Suppressor macrophage treated with lipopolysaccharide for 4 hours (primary cell): ENCODE measurements around the gene NHSL2.

Experiments used
- DNase-seq: peaks from one replicate; pipeline ENCODE4 v3.0.0-alpha.2; 2020

The NHSL2 gene

DNA sequence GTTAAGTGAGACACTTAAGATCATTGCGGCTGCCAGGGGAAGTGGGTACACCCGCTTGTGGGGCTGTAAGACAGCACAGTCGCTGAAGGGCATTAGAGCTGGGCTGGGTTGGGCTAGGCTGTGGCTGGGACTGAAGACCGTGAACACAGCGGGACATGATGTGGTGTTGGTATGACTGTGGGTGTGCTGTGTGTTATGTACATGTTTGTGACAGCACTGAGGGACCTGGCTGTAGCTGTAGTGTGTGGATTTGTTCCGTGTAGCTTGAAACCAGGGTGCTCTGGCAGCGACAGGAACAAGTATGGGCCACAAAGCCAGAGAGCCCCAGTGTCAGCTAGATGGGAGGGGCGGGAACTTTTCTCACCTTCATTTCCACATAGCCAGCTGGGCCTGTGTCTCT lies 82.1 kb downstream of the NHSL2 start:
- DNase-seq: no peak

GRCh38 chrX:71993371-71993770 lies 82.7 kb downstream of the NHSL2 start:
- DNase-seq: no peak

- DNase-seq: no peak
Measured at GRCh38 chrX:71994601-71995000, 84.0 kb downstream of the NHSL2 start.

GRCh38 chrX:71995122-71995521 lies 84.5 kb downstream of the NHSL2 start:
- no peak for DNase-seq

- DNase-seq: no peak
Measured at GRCh38 chrX:71996136-71996535, 85.5 kb downstream of the NHSL2 start.

GRCh38 chrX:71996826-71997225 lies 86.2 kb downstream of the NHSL2 start:
- no peak for DNase-seq

DNA sequence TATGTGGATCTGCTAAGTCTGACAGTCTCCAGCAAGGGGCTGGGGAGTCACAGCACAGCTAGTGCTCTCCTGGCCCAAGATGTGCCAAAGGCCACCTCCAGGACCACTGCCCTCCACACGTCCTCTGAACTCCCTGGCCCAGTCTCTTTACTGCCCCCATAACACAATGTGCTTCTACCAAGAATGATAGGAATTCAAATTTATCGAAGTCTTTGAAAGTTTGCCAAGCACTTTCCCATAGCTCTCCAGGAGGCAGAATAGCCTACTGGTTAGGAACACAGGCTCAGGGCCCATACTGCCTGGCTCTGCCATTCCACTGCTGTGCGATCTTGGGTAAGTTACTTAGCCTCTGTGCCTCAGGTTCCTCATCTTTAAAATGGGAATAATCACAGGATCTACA lies 86.7 kb downstream of the NHSL2 start:
- no peak for DNase-seq

DNA sequence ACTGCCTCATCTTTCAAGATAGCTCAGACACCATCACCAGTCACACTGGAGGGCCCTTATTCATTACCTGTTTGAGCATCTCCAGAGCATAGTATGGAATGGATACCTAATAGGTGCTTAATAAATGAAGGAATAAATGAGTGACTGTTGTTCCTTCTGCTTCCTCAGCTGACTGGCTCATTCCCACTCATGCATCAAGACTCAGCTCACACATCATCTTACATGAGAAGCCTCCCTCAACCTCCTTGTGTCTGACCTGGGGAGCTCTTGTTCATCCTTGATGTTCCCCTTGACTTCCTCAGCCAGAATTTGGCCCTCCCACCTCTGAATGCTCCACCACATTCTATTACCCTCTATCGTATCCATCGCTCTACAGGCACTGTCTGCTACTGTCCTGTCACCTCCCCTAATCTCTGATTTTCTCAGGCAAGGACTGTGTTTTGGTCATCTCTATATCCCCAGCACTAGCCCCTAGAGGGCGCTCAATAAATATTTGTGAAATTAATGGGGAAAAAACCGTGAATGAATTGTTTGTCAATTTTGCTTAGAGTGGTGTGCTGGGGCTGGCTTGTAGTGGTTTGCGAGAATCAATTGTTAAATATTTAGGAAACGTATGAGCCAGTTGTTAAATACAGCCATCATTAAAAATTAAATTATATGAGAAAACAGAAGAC lies 88.3 kb downstream of the NHSL2 start:
- DNase-seq: peak; percentile 61

DNA sequence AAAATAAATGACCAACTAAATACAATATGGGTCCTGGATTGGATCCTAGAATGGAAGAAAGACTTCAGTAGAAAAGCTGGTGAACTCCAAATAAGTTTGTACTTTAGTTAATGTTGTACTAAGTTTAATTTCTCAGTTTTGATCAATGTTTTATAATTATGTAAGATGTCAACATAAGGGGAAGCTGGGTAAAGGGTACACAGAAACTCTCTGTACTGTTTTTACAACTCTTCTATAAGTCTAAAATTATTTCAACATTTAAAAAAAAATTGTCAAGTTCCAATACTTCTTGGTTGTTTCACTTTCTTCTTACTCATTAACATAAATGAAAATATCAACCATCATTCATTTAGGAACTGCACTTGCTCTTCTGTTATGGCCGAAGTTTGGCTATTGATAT lies 88.9 kb downstream of the NHSL2 start:
- no peak for DNase-seq

DNA sequence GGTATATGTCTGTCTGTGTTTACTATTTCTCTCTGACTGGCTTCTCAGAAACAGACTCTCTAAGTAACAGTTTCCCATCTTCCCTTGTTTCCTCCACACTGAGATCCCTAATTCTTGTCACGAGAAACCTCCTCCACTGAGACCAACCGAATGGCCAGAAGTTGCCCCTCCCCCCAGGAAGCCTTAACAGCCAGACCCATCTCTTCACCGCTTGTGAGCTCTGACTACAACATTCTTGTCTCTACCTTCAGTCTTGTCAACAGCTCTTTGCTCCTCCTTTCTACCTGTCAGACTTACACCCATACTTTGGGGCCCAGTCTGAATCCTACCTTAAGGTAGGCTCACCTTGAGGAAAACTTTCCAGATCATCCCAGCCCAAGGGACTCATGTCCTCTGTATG lies 90.8 kb downstream of the NHSL2 start:
- no peak for DNase-seq

GRCh38 chrX:72001906-72002305 lies 91.3 kb downstream of the NHSL2 start:
- DNase-seq: no peak

- DNase-seq: no peak
Measured at GRCh38 chrX:72002875-72003274, 92.2 kb downstream of the NHSL2 start.

- DNase-seq: no peak
Measured at GRCh38 chrX:72003811-72004750, 93.4 kb downstream of the NHSL2 start.

GRCh38 chrX:72005046-72005445 lies 94.4 kb downstream of the NHSL2 start:
- DNase-seq: no peak

DNA sequence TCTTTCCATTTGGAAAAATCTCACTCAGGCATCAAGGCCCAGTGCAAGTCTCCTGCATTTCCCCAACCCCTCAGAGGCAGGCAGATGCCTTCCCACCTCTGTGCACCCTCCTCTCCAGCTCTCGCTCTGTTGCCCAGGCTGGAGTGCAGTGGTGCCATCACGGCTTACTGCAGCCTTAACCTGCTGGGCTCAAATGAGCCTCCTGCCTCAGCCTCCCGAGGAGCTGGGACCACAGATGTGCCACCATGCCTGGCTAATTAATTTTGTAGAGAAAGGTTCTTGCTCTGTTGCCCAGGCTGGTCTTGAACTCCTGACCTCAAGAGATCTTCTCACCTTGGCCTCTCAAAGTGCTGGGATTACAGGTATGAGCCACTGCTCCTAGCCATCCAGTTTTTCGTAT lies 95.8 kb downstream of the NHSL2 start:
- DNase-seq: no peak

DNA sequence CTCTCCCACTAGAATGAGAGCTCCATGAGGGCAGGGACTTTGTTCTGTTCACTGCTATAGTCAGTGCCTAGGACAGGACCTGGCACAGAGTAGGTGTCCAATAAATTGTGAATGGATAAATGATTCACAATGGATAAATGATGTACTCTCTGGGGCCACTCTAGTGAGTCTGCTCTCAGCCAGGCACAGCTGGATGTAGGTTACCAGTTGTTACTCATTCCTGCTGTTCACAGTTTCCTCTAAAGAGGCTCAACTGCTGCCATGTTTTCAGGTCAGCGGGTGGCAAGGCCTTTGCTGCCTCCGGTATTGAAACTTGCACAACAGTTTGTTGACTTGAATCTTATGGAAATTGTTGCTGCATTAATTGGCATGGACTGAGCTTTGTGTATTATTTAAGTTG lies 99.1 kb downstream of the NHSL2 start:
- DNase-seq: no peak

- DNase-seq: no peak
Measured at GRCh38 chrX:72011734-72012133, 101.1 kb downstream of the NHSL2 start.

GRCh38 chrX:72015383-72015782 lies 104.7 kb downstream of the NHSL2 start:
- DNase-seq: no peak

- DNase-seq: no peak
Measured at GRCh38 chrX:72016881-72017783, 106.5 kb downstream of the NHSL2 start.

DNA sequence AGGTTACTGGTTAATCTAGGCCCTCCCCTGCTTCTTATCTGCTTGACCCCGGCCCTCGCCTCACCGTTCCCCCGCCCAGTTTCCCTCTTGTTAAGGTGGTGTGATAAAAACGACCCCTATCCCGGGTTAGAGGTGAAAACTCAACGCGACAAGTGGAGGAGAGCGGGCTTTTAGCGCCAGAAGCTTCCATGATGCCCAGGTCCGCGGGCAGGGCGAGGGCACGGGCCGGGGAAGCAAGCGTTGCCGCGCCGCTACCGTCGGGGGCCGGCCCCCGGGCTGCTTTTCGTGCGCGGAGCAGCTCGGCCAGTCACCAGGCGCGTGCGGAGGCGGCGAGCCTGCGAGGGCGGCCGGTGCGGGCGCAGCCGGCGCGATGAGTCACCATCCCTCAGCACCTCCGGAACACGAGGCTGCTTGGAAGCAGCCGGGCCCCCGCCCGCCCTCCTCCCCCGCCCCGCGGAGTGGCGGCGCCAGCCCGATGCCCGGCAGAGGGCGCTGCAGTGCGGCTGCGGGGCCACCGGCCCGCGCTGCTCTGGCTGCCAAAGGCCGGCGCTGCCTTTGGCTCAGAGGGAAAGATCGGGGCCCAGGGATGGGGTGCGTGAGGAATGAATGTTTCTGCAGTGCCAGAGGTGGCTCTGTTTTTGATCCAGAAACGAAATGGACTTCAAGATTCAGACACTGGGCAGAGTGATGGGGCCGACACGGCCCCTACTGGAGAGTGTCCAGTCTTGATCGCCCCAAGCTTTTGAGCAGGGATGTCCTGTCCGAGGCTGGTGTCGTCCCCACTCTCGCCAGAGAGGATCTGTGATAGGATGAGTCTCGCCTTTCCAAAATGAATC lies 107.8 kb downstream of the NHSL2 start:
- DNase-seq: peak; percentile 83

GRCh38 chrX:72019487-72019886 lies 108.8 kb downstream of the NHSL2 start:
- DNase-seq: no peak

- DNase-seq: no peak
Measured at GRCh38 chrX:72020204-72020603, 109.6 kb downstream of the NHSL2 start.
